Heart right ventricle (tissue), 16 donors: ENCODE results near the gene COL6A3. TPM values are rescaled to one million over a fixed set of nuclear protein-coding genes. Genes with fewer than 3 reads are reported as not detected.

Source experiments
- ATAC-seq, 8 donors: fragments of 200-7000 bp; cut with Tn5 transposase; one replicate each; pipeline ENCODE4 v1.9.1; 2020; ENCODE audit warnings: mild to moderate bottlenecking in 8 of 8, moderate library complexity in 8 of 8, moderate number of reproducible peaks in 1 of 8
- DNase-seq, 2 donors: peaks; one replicate each; pipeline ENCODE4 v3.0.0-alpha.2; 2020
- H3K27ac ChIP-seq, 10 donors: fragments of 200-600 bp; sonication (generic) in 2 of 10; one replicate each; pipeline versions ENCODE4 v1.5.0 to v1.8.0; 2020 to 2022; ENCODE audit warnings: mild to moderate bottlenecking in 3 of 10
- H3K27me3 ChIP-seq, 7 donors: fragments of 200-600 bp; one replicate each; pipeline ENCODE4 v1.8.0; 2021 to 2022; ENCODE audit warnings: mild to moderate bottlenecking in 2 of 7
- H3K36me3 ChIP-seq, 9 donors: fragments of 200-600 bp; sonication (generic) in 1 of 9; one replicate each; pipeline versions ENCODE4 v1.5.0 to v1.8.0; 2020 to 2022; ENCODE audit warnings: mild to moderate bottlenecking in 2 of 9
- H3K4me1 ChIP-seq, 9 donors: fragments of 200-600 bp; sonication (generic) in 1 of 9; one replicate each; pipeline versions ENCODE4 v1.5.0 to v1.8.0; 2020 to 2022; ENCODE audit warnings: mild to moderate bottlenecking in 4 of 9
- H3K4me3 ChIP-seq, 10 donors: fragments of 200-600 bp; sonication (generic) in 2 of 10; one replicate each; pipeline versions ENCODE4 v1.5.0 to v1.8.0; 2020 to 2022; ENCODE audit warnings: mild to moderate bottlenecking in 7 of 10, moderate library complexity in 2 of 10
- H3K9me3 ChIP-seq, 11 donors: fragments of 200-600 bp in 10 of 11; sonication (generic) in 2 of 11; one replicate each; pipeline versions ENCODE4 v1.5.0 to v1.8.0; 2013 to 2022; ENCODE audit warnings: mild to moderate bottlenecking in 2 of 11, control low read depth in 1 of 11, moderate library complexity in 1 of 11
- CTCF ChIP-seq, 9 donors: fragments of 200-600 bp; sonication (generic) in 2 of 9; IDR thresholded peaks; one replicate each; pipeline versions ENCODE4 v1.5.0 to v1.8.0; 2021 to 2022; ENCODE audit warnings: antibody characterized with exemption in 9 of 9, mild to moderate bottlenecking in 5 of 9, moderate library complexity in 1 of 9
- WGBS, 2 donors: extraction: QIAGEN DNeasy Blood & Tissue Kit; methylation state at CpG; one replicate each; pipeline ENCODE4 v1.1.7; 2013; ENCODE audit warnings: inconsistent platforms in 1 of 2; 5-methylcytosine and 5-hydroxymethylcytosine counted together
- intact Hi-C, 10 donors: fragments of 100-400 bp; cut with DNase I; formaldehyde crosslinking; loops; one replicate each; pipeline versions ENCODE4 v1.11.1 to v1.14.2; 2022
- polyA plus RNA-seq, 2 donors: library from polyadenylated mRNA; stranded (reverse); fragments of 200-250 nt; gene quantifications; one replicate each; pipeline ENCODE4 v1.2.3, GENCODE V29; 2013
- total RNA-seq, 10 donors: library from RNA; stranded (reverse); fragmentation: NEBNext Ultra II Directional in 3 of 10; extraction: Animal tissue kit (Norgen Biotek cat#: 25700) in 3 of 10; gene quantifications; one replicate each; pipeline versions ENCODE4 v1.2.1 to v1.2.4, GENCODE V29; 2021 to 2023
- donor health status: Arrhythmogenic right ventricular cardiomyopathy.
- donor health status: ischemic (EF 13 %, LVEDD 7.1; RV severe dilation, severe dysfunction).
- donor health status: healthy with polysubstance abuse.
- donor health status: DM: no; HTN: yes; CAD: no.
- donor health status: DM: no; HTN: no; CAD: no.
- donor health status: ischemic (EF 25% LVEDD 6.9; RV normal size, moderate dysfunction).
- donor health status: ischemic (EF 25% LVEDD 5.7; RV mildly dilated, moderate dysfunction).
- donor health status: healthy.
- donor health status: DM: yes; HTN: yes; CAD: no.
- donor health status: Ischemic cardiomyopathy.
- donor health status: ischemic (EF 35%, LVEDD 5.7; RV mildly dilated, moderate dysfunction).
- donor health status: nonischemic (EF 11% LVEDD 7.7; RV severe dilation, severe dysfunction).
- donor health status: DM: yes; HTN: yes; CAD: no.
- donor health status: PGD.
- donor health status: ischemic (EF 29% LVEDD 5.4; RV normal size, mild dysfunction).
- donor health status: nonischemic (EF 23%, LVEDD 6.1; RV moderate dilation, normal function).

The COL6A3 gene
- total and polyA plus RNA-seq, 12 donors, result 27.7 to 222 (median 47.5) TPM

- Histone ChIP-seq H3K4me3 (no peak overlapping the region), H3K9me3 (no peaks in the 10 kb centered on the region), H3K27ac (peak overlapping the region; percentile 1 to 75 (median 51)), H3K4me1 (peaks cover 0 to 45% (median 15%) of the 10 kb centered on the region in 9 donors), H3K36me3 (peaks cover 0 to 46% (median 0%) of the 10 kb centered on the region in 9 donors), H3K27me3 (no peaks in the 10 kb centered on the region)
- WGBS, 2 donors, result 73 to 78% methylated on average over 14 of the region's 14 CpGs
- no peak for TF ChIP-seq CTCF (IDR thresholded peaks at IDR 0.05)
- ATAC-seq (peak; percentile 9 to 63 (median 48)), DNase-seq (no peak)
- intact Hi-C loops, result loop anchor here in 5 of 10 donors (10.0 kb wide), 3 partner anchors 77 to 173 kb away; no protein-coding TSS in a partner anchor
Observed at GRCh38 chr2:237327175-237327950, 86.6 kb downstream of the COL6A3 start.

- 60 to 63% methylated on average over 12 of the region's 12 CpGs for WGBS, 2 donors
- TF ChIP-seq CTCF (IDR thresholded peaks at IDR 0.05), result no peak
- H3K27me3 ChIP-seq, result no peaks in the 10 kb centered on the region
- H3K36me3 ChIP-seq, result peaks cover 0 to 48% (median 0%) of the 10 kb centered on the region in 9 donors
- no peak overlapping the region for H3K4me3 ChIP-seq
- ATAC-seq (peak in 6 of 8 donors; percentile 8 to 71 (median 54)), DNase-seq (no peak)
- H3K9me3 ChIP-seq, result no peaks in the 10 kb centered on the region
- intact Hi-C loops, result loop anchor here in 5 of 10 donors (10.0 kb wide), 3 partner anchors 78 to 172 kb away; no protein-coding TSS in a partner anchor
- peak overlapping the region; percentile 1 to 75 (median 51) for H3K27ac ChIP-seq
- H3K4me1 ChIP-seq, result peaks cover 3 to 53% (median 24%) of the 10 kb centered on the region in 9 donors
Observed at GRCh38 chr2:237326266-237327171, 87.4 kb downstream of the COL6A3 start.

GRCh38 chr2:237324837-237325236 lies 89.1 kb downstream of the COL6A3 start:
- ATAC-seq, result no peak
- peaks cover 5 to 69% (median 29%) of the 10 kb centered on the region in 9 donors for H3K4me1 ChIP-seq
- no peak for TF ChIP-seq CTCF (IDR thresholded peaks at IDR 0.05)
- no peak for DNase-seq
- intact Hi-C loops, result loop anchor here in 7 of 10 donors (5.0 to 10.0 kb wide), 5 partner anchors 80 to 170 kb away; partner anchors contain the start of gene COL6A3 (in 1 of the 7)
- no peaks in the 10 kb centered on the region for H3K9me3 ChIP-seq
- peaks cover 0 to 44% (median 0%) of the 10 kb centered on the region in 9 donors for H3K36me3 ChIP-seq
- WGBS, 2 donors, result 61 to 66% methylated on average over 5 of the region's 5 CpGs
- H3K4me3 ChIP-seq, result no peak overlapping the region
- H3K27ac ChIP-seq, result peak overlapping the region in 6 of 10 donors; percentile 7 to 75 (median 58)
- H3K27me3 ChIP-seq, result no peaks in the 10 kb centered on the region

GRCh38 chr2:237324405-237324831 lies 89.5 kb downstream of the COL6A3 start:
- ATAC-seq, result no peak
- Histone ChIP-seq H3K4me1 (peaks cover 5 to 69% (median 29%) of the 10 kb centered on the region in 9 donors), H3K27ac (peak overlapping the region in 6 of 10 donors; percentile 7 to 75 (median 57)), H3K36me3 (peaks cover 0 to 44% (median 0%) of the 10 kb centered on the region in 9 donors), H3K27me3 (no peaks in the 10 kb centered on the region), H3K4me3 (no peak overlapping the region), H3K9me3 (no peaks in the 10 kb centered on the region)
- DNase-seq, result no peak
- intact Hi-C loops, result loop anchor here in 7 of 10 donors (5.0 to 10.0 kb wide), 5 partner anchors 80 to 170 kb away; partner anchors contain the start of gene COL6A3 (in 1 of the 7)
- no peak for TF ChIP-seq CTCF (IDR thresholded peaks at IDR 0.05)
- WGBS, 2 donors, result 69 to 80% methylated on average over 12 of the region's 12 CpGs
